GM10266 (cell line): ENCODE measurements around the gene LNPEP.

Experiments used
- DNase-seq: peaks from one replicate; pipeline ENCODE4 v3.0.0; 2012; ENCODE audit errors: extremely low spot score
- TF ChIP-seq, protein P1 (sequence below): IDR thresholded peaks from 2 replicates; pipeline ENCODE4 v1.5.1; 2012; ENCODE audit warnings: mild to moderate bottlenecking, low read depth; ENCODE audit not compliant: control insufficient read depth, insufficient read depth; ENCODE audit errors: missing control alignments

The LNPEP gene

DNA sequence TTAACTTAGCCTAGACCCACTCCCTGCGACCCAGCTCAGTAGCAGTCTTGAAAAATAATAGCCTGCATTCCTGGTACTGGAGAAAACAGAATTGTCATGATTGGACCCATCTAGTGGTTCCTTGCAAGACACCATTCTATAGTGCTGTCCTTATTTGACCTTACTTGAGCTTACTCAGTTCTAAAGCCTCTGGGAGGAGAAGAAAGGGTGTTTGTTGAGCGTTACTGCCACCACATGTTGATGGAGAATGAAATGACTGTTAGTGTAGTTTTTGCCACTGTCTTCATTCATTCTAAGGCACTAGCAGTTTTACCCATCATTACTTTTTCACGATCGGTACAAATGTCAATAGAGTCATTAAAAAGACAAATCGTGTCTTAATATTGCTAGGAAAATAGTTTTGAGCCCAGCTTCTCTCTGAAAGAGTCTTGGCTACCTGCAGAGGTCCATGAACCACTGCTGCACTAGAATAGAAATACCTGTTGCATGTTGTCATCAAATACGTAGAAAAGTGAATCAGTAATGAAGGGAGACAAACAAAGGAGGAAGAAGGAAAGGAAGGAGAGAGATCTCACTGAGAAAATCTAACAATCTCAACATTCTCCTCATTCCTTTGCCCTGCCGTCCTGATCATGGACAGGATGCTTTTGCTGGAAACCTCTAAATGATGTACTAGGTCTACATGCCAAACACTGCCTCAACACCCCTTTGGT lies 110.5 kb downstream of the LNPEP start:
- TF ChIP-seq, protein P1, sequence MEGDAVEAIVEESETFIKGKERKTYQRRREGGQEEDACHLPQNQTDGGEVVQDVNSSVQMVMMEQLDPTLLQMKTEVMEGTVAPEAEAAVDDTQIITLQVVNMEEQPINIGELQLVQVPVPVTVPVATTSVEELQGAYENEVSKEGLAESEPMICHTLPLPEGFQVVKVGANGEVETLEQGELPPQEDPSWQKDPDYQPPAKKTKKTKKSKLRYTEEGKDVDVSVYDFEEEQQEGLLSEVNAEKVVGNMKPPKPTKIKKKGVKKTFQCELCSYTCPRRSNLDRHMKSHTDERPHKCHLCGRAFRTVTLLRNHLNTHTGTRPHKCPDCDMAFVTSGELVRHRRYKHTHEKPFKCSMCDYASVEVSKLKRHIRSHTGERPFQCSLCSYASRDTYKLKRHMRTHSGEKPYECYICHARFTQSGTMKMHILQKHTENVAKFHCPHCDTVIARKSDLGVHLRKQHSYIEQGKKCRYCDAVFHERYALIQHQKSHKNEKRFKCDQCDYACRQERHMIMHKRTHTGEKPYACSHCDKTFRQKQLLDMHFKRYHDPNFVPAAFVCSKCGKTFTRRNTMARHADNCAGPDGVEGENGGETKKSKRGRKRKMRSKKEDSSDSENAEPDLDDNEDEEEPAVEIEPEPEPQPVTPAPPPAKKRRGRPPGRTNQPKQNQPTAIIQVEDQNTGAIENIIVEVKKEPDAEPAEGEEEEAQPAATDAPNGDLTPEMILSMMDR = no peak
- DNase-seq = no peak

GRCh38 chr5:97047076-97047475 lies 111.2 kb downstream of the LNPEP start:
- no peak for DNase-seq
- TF ChIP-seq, protein P1 = no peak

GRCh38 chr5:97049175-97049574 lies 113.3 kb downstream of the LNPEP start:
- DNase-seq = no peak
- TF ChIP-seq, protein P1 = no peak

GRCh38 chr5:97056263-97056662 lies 120.4 kb downstream of the LNPEP start:
- DNase-seq = no peak
- TF ChIP-seq, protein P1 = no peak

DNA sequence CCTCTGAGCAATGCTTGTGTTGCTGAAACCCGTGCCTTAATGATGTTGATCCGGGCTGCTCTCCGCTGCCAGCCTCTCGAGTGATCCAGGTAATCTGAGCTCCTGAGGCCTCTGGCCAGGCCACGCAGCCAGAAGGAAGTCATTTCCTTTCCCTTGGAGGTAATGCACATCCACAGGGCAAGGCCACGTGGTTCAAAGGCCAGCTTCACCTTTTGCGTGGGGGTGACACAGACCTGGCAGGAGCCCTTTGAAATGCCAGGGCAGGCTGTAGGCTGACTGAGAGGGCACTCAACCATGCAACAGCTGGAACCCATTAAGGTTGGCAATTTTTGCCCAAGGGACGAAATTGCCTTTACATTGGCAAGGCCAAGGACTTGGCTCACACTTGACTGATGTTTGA lies 126.2 kb downstream of the LNPEP start:
- TF ChIP-seq, protein P1 = no peak
- DNase-seq = no peak

- TF ChIP-seq, protein P1 = no peak
- DNase-seq = no peak
Observed at GRCh38 chr5:97063251-97063650, 127.4 kb downstream of the LNPEP start.

DNA sequence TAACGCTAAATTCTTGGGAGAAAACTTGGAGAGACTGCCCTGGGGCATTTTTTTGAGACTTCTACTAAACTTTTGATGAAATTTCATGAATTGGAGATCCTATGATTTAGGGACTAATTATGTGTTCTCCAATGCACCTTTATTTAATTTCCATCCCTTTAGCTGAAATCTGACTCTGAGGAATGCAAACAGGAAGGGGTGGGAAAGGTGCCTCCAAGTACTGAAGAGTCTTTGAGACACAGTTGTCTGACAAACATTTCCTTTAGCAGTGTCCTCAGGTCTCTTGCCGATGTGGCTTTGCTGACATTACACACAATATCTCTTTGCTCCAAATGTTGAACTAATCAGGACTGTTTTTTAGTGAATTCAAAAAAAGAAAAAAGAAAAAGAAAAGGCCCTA lies 129.6 kb downstream of the LNPEP start:
- TF ChIP-seq, protein P1 = no peak
- DNase-seq = no peak
